NOMO-1 treated with dmso at 0.1 percent for 144 hours (cell line): ENCODE measurements around the gene SNX14.

Experiments used
- DNase-seq: peaks from one replicate; lab custom pipeline; 2025; ENCODE audit not compliant: unreplicated experiment; lab: John Stamatoyannopoulos, UW

The SNX14 gene

GRCh38 chr6:85516168-85516567 lies 77.5 kb downstream of the SNX14 start:
- no peak for DNase-seq

DNA sequence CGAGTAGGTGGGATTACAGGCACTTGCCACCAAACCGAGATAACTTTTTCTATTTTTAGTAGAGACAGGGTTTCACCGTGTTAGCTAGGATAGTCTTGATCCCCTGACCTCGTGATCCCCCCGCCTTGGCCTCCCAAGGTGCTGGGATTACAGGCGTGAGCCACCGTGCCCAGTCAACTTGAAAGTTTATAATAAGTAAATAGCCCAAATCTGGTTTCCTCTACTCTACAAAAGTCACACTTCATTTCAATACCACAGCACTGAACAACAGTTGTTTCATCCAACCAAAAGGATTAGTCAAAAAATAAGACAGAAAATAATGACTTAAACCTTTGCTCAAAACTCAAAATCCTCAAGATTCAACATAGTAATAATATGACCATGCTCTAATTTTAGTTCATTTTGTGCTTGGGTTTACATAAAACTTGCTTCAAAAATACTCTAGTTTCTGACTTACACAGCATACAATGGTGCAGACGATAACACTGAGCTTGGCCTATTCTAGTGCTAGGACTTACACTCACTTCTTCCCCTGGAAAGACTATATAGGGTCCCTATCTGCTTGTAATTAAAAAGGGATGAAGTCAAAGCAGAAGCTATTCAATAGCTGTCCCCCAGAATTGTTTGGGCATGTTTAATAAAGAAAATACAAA lies 87.1 kb downstream of the SNX14 start:
- DNase-seq = no peak

GRCh38 chr6:85498596-85499258 lies 94.9 kb downstream of the SNX14 start:
- DNase-seq = no peak

GRCh38 chr6:85496856-85497255 lies 96.8 kb downstream of the SNX14 start:
- DNase-seq = no peak

GRCh38 chr6:85496009-85496579 lies 97.6 kb downstream of the SNX14 start:
- DNase-seq = no peak

DNA sequence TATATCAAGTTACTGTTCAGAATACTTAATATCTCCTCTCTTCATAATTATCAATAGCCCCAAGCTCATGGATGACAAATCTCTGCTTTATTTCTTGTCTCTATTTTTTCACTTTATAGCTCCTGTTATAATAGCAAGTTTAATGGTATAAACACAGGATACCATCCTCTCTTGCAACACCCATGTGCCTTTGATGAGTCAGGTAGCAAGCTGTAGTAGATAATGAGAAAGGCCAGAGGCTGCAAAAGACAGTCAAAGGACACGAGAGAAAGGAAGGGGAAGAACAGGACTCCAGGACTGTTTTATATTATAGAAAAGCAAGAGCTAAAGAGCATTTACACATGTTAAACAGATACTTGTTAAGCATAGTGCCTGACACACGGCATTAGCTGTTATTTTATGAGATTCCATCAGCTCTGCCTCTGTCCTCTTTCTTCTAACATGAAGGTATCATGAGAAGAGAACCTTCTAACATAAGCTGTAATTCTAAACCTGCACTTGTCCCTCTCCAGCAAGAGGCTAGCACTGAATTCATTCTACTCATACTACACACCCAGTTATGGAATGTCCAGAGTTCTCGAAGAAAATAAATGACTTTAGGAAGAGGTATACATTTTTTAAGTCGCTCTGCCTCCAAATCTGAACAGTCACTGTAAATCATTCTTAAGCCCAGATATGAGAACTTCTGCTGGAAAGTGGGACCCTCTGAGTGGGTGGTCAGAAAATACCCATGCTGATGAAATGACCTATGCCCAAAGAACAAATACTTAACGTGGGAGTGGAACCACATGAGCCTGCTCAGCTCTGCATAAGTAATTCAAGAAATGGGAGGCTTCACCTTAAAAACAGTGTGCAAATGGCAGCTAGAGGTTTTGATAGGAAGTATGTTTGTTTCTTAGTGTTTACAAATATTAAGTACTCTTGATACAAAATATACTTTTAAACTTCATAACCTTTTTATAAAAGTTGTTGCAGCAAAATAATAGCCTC lies 98.8 kb downstream of the SNX14 start:
- DNase-seq = no peak

GRCh38 chr6:85493389-85493788 lies 100.3 kb downstream of the SNX14 start:
- peak; percentile 50 for DNase-seq

DNA sequence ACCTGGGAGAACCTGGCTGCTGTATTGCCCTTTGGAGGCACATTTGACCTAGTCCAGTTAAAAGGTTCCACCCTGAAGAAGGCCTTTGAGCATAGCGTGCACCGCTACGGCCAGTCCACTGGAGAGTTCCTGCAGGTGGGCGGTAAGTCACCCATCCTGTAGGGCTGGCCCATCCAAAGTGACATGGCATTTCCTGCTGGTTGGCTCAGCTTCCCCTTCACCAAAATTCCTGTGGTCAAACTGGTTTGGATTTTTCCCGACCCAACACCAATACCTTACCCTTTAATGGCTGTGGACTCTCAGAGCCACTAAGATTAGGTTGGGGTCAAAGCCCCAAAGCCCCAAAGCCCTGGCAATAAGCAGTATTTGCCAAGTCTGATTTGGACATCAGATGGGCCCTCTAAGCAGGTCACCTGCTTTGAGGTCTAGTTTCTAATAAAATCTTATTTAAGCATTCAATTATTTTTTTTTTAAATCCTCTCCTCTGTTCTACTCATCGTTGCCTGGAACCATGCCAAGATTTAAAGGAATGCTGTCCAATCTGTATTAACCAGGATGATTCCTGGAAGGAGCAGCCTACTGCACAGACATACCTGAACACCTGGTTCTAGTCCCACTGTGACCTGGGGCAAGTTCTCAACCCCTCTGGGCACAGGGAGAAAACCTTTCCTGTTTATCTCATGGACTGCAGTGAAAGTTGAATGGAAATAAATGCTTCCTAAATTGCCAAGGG lies 103.0 kb downstream of the SNX14 start:
- no peak for DNase-seq

- no peak for DNase-seq
Measured at GRCh38 chr6:85484948-85485347, 108.7 kb downstream of the SNX14 start.

DNA sequence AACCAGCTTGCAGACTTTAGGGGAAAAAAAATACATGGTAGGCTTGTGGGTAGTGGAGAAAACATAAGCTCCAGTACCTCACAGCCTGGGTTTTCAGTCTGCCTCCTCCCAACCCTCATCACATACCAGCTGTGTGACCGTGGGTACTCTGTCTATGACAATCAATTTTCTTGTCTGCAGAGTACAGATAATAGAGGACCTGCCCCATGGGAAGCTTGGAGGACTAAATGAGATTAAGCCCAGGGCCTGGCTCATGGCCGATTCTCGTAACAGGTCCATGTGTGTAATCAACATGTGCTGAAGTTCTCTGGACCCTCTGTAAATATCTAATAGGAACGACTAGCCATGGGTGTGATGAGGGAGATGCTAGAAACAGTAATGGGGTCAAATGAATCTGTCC lies 109.8 kb downstream of the SNX14 start:
- DNase-seq = no peak

DNA sequence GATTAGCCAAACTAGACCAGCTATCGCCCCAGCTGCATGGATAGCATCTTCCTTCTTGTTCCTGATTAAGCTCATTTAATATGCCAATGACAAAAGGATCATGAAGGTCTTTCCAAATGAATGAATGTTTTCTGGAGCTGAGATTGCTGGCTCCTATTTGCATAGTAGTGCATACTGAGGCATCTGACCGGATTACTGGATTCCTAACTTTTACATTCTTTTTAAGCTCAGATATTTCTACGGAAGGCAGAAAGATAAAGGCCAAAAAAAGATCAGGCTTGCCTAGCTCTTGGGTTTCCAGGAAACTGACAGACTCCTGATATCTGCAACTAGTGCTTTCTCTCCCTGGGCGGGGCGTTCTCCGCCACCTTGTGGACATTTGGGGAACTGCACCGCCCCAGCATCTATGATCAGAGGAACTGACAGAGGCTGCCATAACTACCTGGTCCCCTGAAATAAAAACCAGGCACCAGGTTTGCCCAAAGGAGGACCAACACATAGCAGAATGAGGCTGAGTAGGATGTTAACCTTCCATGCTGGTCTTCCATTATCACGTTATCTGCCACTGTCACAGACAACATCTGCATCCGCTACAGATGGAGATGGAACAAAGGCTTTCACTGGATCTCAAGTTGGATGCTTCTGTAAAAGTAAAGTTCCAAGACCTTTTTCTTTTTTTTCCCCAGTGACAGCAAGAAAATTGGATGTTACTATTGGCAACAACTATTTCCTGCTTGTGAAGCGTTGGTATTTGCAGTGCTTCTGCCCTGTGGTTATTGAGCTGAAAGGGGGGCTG lies 110.6 kb downstream of the SNX14 start:
- peak; percentile 28 for DNase-seq

DNA sequence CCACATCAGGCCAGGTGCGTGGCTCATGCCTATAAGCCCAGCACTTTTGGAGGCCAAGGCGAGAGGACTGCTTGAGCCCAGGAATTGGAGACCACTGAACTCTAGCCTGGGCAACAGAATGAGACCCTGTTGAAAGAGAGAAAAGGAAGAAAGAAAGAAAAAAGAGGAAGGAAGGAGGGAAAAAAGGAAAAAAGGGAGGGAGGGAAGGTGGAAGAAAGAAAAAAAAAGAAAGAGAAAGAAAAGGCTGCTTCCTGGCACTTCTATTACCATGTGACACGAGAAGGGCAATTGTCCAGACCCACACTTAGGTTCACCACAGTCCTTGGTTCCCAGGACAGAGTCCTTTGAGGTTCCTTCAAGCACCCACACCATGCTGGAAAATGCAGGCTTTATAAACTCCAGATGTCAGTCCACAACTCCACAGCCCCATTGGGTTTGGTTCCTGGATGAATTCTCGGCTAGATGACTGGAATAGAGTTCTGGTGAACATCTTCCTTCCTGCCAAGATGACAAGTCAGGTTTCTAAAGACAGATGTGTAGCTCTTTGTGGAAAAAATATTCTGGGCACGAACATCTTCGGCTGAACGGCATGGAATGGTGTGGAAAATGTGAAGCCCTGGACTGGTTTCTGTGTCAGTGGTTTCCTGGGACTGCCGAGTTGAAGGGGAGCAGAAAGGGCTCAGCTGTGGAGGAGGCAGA lies 111.3 kb downstream of the SNX14 start:
- DNase-seq = no peak

- no peak for DNase-seq
Measured at GRCh38 chr6:85479208-85479607, 114.5 kb downstream of the SNX14 start.

- no peak for DNase-seq
Measured at GRCh38 chr6:85476532-85476931, 117.1 kb downstream of the SNX14 start.

DNA sequence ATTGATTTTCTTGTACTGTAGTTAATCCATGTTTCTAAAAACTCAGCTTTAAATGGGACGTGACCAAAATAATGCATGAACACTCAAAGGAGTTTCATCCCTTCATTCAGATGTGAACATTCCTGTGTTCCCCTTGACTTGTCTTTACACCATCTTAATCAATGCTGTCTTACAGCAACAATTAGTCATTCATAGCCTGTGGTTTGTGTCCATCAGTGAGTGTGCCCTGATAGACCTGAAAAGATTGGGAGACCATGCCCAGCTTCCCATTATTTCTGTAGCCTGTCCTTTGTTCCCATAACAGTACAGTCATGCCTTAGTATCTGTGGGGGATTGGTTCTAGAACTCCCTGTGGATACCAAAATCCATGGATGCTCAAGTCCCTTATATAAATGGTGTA lies 119.9 kb downstream of the SNX14 start:
- no peak for DNase-seq

- DNase-seq = no peak
Measured at GRCh38 chr6:85472744-85473143, 120.9 kb downstream of the SNX14 start.

- DNase-seq = peak; percentile 23
Measured at GRCh38 chr6:85470023-85470410, 123.6 kb downstream of the SNX14 start.

GRCh38 chr6:85469276-85470022 lies 124.2 kb downstream of the SNX14 start:
- no peak for DNase-seq

- DNase-seq = no peak
Measured at GRCh38 chr6:85468326-85468725, 125.3 kb downstream of the SNX14 start.
